Sigmoid colon (tissue), 4 donors: ENCODE measurements around the gene CARD11.

Experiments
- POLR2A ChIP-seq, 2 donors: fragments of 450-650 bp; IDR thresholded peaks; one replicate each; pipeline ENCODE4 v1.6.1; 2016; ENCODE audit warnings: antibody characterized with exemption in 2 of 2, mild to moderate bottlenecking in 2 of 2, moderate library complexity in 2 of 2
- POLR2AphosphoS5 ChIP-seq, 4 donors: sonication (generic); formaldehyde crosslinking; IDR thresholded peaks; one replicate each; pipeline ENCODE4 v1.6.1; 2017; ENCODE audit warnings: antibody characterized with exemption in 4 of 4
- TF ChIP-seq, protein P1 (sequence below), 4 experiments: fragments of 450-650 bp in 3 of 4; fragments of 200-600 bp in 1 of 4; IDR thresholded peaks; one replicate each; pipeline ENCODE4 v1.5.1; 2016 to 2019; ENCODE audit warnings: antibody characterized with exemption in 4 of 4, mild to moderate bottlenecking in 3 of 4, moderate library complexity in 2 of 4

DNA sequence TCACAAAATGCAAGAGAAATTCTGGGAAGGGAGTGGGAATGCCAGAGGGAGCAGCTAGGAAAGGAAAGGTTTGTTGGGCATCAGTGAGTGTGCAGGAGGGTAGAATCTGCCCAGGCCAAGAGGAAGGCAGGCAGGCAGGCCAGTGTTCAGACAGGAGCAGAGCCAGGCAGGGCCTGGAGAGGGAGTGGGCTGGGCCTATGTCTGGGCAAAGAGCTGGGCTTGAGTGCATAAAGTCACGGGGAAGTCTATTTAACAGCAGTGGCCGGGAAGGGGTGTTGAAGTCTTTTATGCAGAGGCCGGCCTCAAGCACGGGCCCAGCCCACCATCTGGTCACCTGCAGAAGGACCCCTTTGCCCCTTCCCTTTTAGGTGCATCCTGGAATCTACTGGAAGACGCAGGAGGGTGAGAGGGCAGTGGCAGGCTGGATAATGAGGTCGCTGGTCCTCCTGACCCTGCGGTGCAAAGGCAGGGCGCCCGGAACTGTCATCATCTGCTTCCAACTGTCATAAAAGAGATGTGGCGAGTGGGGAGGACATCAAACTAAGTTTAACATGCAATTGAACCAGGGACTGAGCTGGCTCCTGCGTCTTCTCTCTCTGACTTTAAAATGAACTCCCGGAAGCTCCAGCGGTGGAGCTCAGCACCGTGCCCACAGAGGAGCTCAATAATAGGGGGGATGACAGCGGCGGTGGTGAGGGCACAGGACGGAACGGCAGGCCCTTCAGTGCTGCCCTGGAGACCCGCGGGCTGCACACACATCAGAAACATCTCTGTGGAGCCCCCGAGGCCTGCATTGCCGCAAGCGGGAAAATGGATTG lies 29.5 kb downstream of the CARD11 start:
- TF ChIP-seq, protein P1, sequence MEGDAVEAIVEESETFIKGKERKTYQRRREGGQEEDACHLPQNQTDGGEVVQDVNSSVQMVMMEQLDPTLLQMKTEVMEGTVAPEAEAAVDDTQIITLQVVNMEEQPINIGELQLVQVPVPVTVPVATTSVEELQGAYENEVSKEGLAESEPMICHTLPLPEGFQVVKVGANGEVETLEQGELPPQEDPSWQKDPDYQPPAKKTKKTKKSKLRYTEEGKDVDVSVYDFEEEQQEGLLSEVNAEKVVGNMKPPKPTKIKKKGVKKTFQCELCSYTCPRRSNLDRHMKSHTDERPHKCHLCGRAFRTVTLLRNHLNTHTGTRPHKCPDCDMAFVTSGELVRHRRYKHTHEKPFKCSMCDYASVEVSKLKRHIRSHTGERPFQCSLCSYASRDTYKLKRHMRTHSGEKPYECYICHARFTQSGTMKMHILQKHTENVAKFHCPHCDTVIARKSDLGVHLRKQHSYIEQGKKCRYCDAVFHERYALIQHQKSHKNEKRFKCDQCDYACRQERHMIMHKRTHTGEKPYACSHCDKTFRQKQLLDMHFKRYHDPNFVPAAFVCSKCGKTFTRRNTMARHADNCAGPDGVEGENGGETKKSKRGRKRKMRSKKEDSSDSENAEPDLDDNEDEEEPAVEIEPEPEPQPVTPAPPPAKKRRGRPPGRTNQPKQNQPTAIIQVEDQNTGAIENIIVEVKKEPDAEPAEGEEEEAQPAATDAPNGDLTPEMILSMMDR (IDR thresholded peaks at IDR 0.05): no peak
- TF ChIP-seq POLR2A (IDR thresholded peaks at IDR 0.05) (no peak), POLR2AphosphoS5 (IDR thresholded peaks at IDR 0.05) (no peak)
